Activated CD8-positive, alpha-beta T cell treated with anti-CD3 and anti-CD28 coated beads, Interleukin-2, amount 10 ng/mL, durations not matched to agents 7 days and 5 days (primary cell): ENCODE results near the gene ZP3. TPM values are rescaled to one million over a fixed set of nuclear protein-coding genes. Genes with fewer than 3 reads are reported as not detected.
"Not testable (repeated sequence)": the region's sequence is repeated elsewhere in the genome, so short reads cannot be mapped to it uniquely, and the experiment has no call there.

ENCODE experiments used
- ATAC-seq: fragments of 150-1000 bp; cut with Tn5 transposase; one replicate; pipeline ENCODE4 v1.10.0; 2021; ENCODE audit warnings: moderate library complexity
- CTCF ChIA-PET: fragments of 350-600 bp; sonication (Branson Sonifier 250); formaldehyde crosslinking; loops from one replicate; lab custom pipeline; 2021; ENCODE audit warnings: antibody characterized with exemption; lab: Charles Lee
- POLR2A ChIA-PET: fragments of 350-600 bp; sonication (Branson Sonifier 250); formaldehyde crosslinking; loops from one replicate; lab custom pipeline; 2021; ENCODE audit warnings: antibody characterized with exemption; lab: Charles Lee
- DNase-seq: peaks from one replicate; pipeline ENCODE4 v3.0.0-alpha.2; 2020
- H3K27ac Mint-ChIP-seq: one replicate; pipeline ENCODE4 v1.8.0; 2021; ENCODE audit warnings: mild to moderate bottlenecking, mixed read lengths
- H3K27me3 Mint-ChIP-seq: one replicate; pipeline ENCODE4 v1.8.0; 2021; ENCODE audit warnings: low read depth, mixed read lengths
- H3K36me3 Mint-ChIP-seq: one replicate; pipeline ENCODE4 v1.8.0; 2021; ENCODE audit warnings: low read depth, mixed read lengths
- H3K4me1 Mint-ChIP-seq: one replicate; pipeline ENCODE4 v1.8.0; 2021; ENCODE audit warnings: low read depth, mixed read lengths
- H3K4me3 Mint-ChIP-seq: one replicate; pipeline ENCODE4 v1.8.0; 2021; ENCODE audit warnings: mild to moderate bottlenecking, mixed read lengths
- H3K9me3 Mint-ChIP-seq: one replicate; pipeline ENCODE4 v1.8.0; 2022; ENCODE audit warnings: mixed read lengths; ENCODE audit not compliant: insufficient read depth
- total RNA-seq, 2 experiments: library from RNA; stranded (reverse); gene quantifications; one replicate each; pipeline ENCODE4 v1.2.3, GENCODE V29; 2021

The ZP3 gene
- total RNA-seq, 2 experiments from 2014 or later, result 4.0 to 5.9 TPM

DNA sequence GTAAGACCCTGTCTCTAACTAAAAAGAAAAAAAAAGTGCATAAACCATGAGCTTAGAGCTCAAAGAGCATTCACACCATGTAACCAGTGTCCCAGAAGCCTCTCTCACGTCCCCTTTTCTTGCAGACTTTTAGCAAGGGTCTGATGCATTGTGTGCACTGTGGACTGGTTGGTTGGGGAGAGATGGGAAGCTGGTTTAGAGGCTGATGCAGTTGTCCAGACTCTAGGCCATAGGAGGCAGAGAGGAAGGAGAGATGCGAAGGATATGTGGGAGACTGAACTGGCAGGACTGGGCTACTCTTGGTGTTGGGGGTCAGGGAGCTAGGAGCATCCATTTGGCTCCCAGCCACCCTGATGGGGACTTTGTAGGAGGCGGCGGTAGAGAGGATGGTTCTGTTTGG lies 17.0 kb upstream of the ZP3 start:
- POLR2A ChIA-PET, result no interaction called here
- Mint-ChIP-seq H3K27ac (no peak overlapping the region), H3K27me3 (peaks cover 3% of the 10 kb centered on the region), H3K4me3 (no peak overlapping the region), H3K9me3 (no peaks in the 10 kb centered on the region), H3K4me1 (peaks cover 7% of the 10 kb centered on the region), H3K36me3 (no peaks in the 10 kb centered on the region)
- CTCF ChIA-PET, result no interaction called here
- no peak for DNase-seq
- ATAC-seq, result no peak

DNA sequence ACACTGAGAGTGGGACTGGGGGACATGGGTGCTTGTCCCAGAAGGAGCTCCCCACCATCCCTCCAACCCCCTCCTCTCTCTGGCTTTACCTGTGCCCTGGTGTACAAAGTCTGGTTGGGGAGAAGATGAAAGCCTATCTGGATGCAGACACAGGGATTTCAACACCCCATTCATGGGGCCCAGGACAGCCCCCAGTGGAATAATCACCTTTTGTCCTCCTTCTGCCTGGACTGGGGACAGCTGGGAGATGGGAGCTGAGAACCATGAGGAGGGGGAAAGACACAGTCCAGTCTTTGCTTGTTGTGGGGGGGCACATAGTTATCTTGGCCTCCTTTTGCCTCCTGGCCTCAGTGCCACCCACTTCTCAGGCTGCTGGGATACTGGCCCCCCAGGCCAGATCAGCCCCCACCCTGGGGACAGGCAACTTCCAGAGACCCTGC lies 16.6 kb upstream of the ZP3 start:
- Mint-ChIP-seq H3K4me3 (no peak overlapping the region), H3K9me3 (no peaks in the 10 kb centered on the region), H3K36me3 (no peaks in the 10 kb centered on the region), H3K27me3 (peaks cover 3% of the 10 kb centered on the region), H3K4me1 (peaks cover 7% of the 10 kb centered on the region), H3K27ac (no peak overlapping the region)
- DNase-seq (no peak), ATAC-seq (no peak)
- POLR2A ChIA-PET, result no interaction called here
- CTCF ChIA-PET, result no interaction called here

DNA sequence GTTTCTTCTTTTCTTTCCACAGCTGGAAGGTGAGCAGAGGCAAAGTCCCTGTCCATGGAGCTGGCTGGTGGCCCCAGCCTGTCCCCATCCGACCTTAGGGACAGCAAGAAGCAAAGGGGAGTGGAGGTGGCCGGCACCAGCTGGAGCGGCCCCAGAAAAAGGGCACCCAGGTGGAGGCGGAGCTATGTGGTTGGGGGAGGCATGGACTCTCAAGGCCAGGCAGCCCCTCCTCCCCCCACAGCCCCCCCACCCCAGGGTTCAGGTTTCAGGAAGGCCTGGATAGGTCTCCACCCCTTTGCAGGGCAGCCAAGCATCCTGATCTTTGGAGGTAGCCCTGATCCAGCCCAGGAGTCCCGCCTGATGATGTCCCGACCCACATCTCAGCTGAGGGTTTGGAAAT lies 15.2 kb upstream of the ZP3 start, which contains the start of gene SSC4D:
TSS of gene SSC4D (minus strand) at position 161 of the 400 bp plus-strand sequence. CDS start 5,258 bp downstream, outside the sequence.
- Mint-ChIP-seq H3K4me1 (no peaks in the 10 kb centered on the region), H3K27ac (no peak within 1 kb of the TSS), H3K36me3 (no peaks in the 10 kb centered on the region), H3K27me3 (peaks cover 3% of the 10 kb centered on the region), H3K4me3 (no peak within 1 kb of the TSS), H3K9me3 (no peaks in the 10 kb centered on the region)
- CTCF ChIA-PET, result no interaction called here
- POLR2A ChIA-PET, result no interaction called here
- no peak for ATAC-seq
- no peak for DNase-seq

- no peaks in the 10 kb centered on the region for H3K4me1 Mint-ChIP-seq
- no peak overlapping the region for H3K4me3 Mint-ChIP-seq
- CTCF ChIA-PET, result interaction anchor here (0.8 kb wide), 1 partner anchor 13 kb away, joined by 3 read pairs; the partner anchor contains the start of gene ZP3
- no peak overlapping the region for H3K27ac Mint-ChIP-seq
- no peak for ATAC-seq
- H3K9me3 Mint-ChIP-seq, result no peaks in the 10 kb centered on the region
- peaks cover 3% of the 10 kb centered on the region for H3K27me3 Mint-ChIP-seq
- H3K36me3 Mint-ChIP-seq, result no peaks in the 10 kb centered on the region
- POLR2A ChIA-PET, result no interaction called here
- no peak for DNase-seq
Measured at GRCh38 chr7:76411626-76412025, 13.1 kb upstream of the ZP3 start.

- no peak for DNase-seq
- Mint-ChIP-seq H3K9me3 (no peaks in the 10 kb centered on the region), H3K27me3 (peaks cover 3% of the 10 kb centered on the region), H3K36me3 (no peaks in the 10 kb centered on the region), H3K27ac (no peak overlapping the region), H3K4me3 (no peak overlapping the region), H3K4me1 (no peaks in the 10 kb centered on the region)
- POLR2A ChIA-PET, result interaction anchor here (0.6 kb wide), 1 partner anchor 53 kb away, joined by 3 read pairs; no protein-coding TSS in a partner anchor
- CTCF ChIA-PET, result interaction anchor here (0.8 kb wide), 1 partner anchor 12 kb away, joined by 3 read pairs; the partner anchor contains the start of gene ZP3
- ATAC-seq, result no peak
Measured at GRCh38 chr7:76412249-76412648, 12.5 kb upstream of the ZP3 start.

- H3K9me3 Mint-ChIP-seq, ATAC-seq, H3K27ac Mint-ChIP-seq, POLR2A ChIA-PET, H3K36me3 Mint-ChIP-seq, H3K27me3 Mint-ChIP-seq, H3K4me3 Mint-ChIP-seq, CTCF ChIA-PET, DNase-seq, H3K4me1 Mint-ChIP-seq: not testable (repeated sequence)
Measured at GRCh38 chr7:76417654-76418310, 7.0 kb upstream of the ZP3 start.

- POLR2A ChIA-PET, H3K4me3 Mint-ChIP-seq, H3K9me3 Mint-ChIP-seq, ATAC-seq, DNase-seq, H3K36me3 Mint-ChIP-seq, CTCF ChIA-PET, H3K27me3 Mint-ChIP-seq, H3K4me1 Mint-ChIP-seq, H3K27ac Mint-ChIP-seq: not testable (repeated sequence)
Measured at GRCh38 chr7:76421097-76421496, 3.7 kb upstream of the ZP3 start.

GRCh38 chr7:76423666-76424412 lies 911 bp upstream of the ZP3 start:
- Mint-ChIP-seq H3K9me3 (no peaks in the 10 kb centered on the region), H3K36me3 (no peaks in the 10 kb centered on the region), H3K27ac (no peak overlapping the region), H3K4me1 (peaks cover 7% of the 10 kb centered on the region), H3K27me3 (peaks cover 3% of the 10 kb centered on the region), H3K4me3 (no peak overlapping the region)
- POLR2A ChIA-PET, result no interaction called here
- no peak for ATAC-seq
- no peak for DNase-seq
- CTCF ChIA-PET, result interaction anchor here (1.4 kb wide), 1 partner anchor 106 kb away, joined by 4 read pairs; no protein-coding TSS in a partner anchor

- no peaks in the 10 kb centered on the region for H3K36me3 Mint-ChIP-seq
- POLR2A ChIA-PET, result no interaction called here
- H3K9me3 Mint-ChIP-seq, result no peaks in the 10 kb centered on the region
- no peak for DNase-seq
- H3K4me1 Mint-ChIP-seq, result peaks cover 7% of the 10 kb centered on the region
- no peaks in the 10 kb centered on the region for H3K27me3 Mint-ChIP-seq
- H3K27ac Mint-ChIP-seq, result no peak overlapping the region
- ATAC-seq, result no peak
- H3K4me3 Mint-ChIP-seq, result no peak overlapping the region
- CTCF ChIA-PET, result interaction anchor here (0.8 to 1.4 kb wide), 2 partner anchors 13 to 108 kb away, joined by 3 to 4 read pairs; no protein-coding TSS in a partner anchor
Measured at GRCh38 chr7:76425156-76425555, 406 bp downstream of the ZP3 start.

DNA sequence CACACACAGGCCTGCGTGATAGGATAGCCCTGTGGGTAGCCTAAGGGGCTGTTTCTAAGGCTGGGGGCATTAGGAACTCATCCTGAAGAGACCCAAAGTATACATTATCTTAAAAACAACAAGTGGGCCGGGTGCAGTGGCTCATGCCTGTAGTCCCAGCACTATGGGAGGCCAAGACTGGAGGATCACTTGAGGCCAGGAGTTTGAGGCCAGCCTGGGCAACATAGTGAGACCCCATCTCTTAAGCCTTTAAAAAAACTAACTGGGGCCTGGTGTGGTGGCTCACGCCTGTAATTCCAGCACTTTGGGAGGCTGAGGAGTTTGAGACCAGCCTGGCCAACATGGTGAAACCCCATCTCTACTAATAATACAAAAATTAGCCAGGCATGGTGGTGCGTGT lies 808 bp downstream of the ZP3 start:
- H3K4me3 Mint-ChIP-seq, DNase-seq, CTCF ChIA-PET, H3K27ac Mint-ChIP-seq, H3K36me3 Mint-ChIP-seq, H3K27me3 Mint-ChIP-seq, H3K4me1 Mint-ChIP-seq, ATAC-seq, POLR2A ChIA-PET, H3K9me3 Mint-ChIP-seq: not testable (repeated sequence)

DNA sequence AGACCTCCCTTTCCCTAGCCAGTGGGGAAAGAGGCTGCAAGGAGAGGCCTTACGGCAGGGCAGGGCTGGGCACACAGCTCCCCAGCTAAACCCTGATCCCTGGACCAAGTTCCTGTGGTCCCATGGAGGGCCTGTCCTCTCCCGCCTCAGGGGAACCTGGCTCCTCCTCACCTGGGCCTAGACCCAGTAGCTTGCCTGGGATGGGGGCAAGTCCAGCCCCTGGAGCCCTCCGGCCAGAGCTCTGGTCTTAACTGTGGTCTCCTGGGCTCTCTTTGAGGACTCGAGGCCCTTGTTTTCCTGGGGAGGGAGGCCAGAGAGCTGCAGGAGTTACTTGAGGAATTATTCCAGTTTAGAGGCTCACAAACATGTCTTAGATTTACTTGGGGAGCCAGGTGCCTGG lies 1.5 kb downstream of the ZP3 start:
- DNase-seq, result no peak
- Mint-ChIP-seq H3K9me3 (no peaks in the 10 kb centered on the region), H3K36me3 (no peaks in the 10 kb centered on the region), H3K4me1 (peaks cover 7% of the 10 kb centered on the region), H3K4me3 (no peak overlapping the region), H3K27me3 (no peaks in the 10 kb centered on the region), H3K27ac (no peak overlapping the region)
- ChIA-PET CTCF (interaction anchor here (0.6 kb wide), 1 partner anchor 107 kb away, joined by 3 read pairs; no protein-coding TSS in a partner anchor), POLR2A (no interaction called here)
- ATAC-seq, result no peak

DNA sequence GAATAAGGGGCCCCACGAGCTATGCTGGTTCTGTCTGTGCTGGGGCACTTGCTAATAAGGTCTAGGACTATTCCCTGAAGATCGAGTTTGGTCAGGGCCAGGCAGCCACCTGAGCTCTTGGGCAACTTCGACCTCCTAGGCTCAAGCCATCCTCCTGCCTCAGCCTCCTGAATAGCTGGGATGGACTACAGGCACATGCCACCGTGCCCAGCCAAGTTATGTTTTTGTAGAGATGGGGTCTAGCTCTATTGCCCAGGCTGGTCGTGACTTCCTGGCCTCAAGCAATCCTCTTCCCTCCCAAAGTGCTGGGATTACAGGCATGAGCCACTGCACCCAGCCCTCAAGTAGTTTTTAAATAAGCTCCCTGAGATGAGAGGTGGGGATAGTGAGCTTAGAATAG lies 2.9 kb downstream of the ZP3 start:
- Mint-ChIP-seq H3K9me3 (no peaks in the 10 kb centered on the region), H3K27me3 (no peaks in the 10 kb centered on the region), H3K4me3 (no peak overlapping the region), H3K4me1 (peaks cover 7% of the 10 kb centered on the region), H3K36me3 (no peaks in the 10 kb centered on the region), H3K27ac (no peak overlapping the region)
- ATAC-seq (no peak), DNase-seq (no peak)
- ChIA-PET POLR2A (interaction anchor here (0.7 kb wide), 1 partner anchor 9 kb away, joined by 3 read pairs; no protein-coding TSS in a partner anchor), CTCF (no interaction called here)
